Measurements from ENCODE around the gene INTS14. TPM values are rescaled to one million over a fixed set of nuclear protein-coding genes. Genes with fewer than 3 reads are reported as not detected.

Gene INTS14
- total RNA-seq, 6 experiments from 2014 or later, result 27.8 to 35.0 (median 31.0) TPM

- DNase-seq, result no peak
- Mint-ChIP-seq H3K27ac (no peak overlapping the region), H3K4me1 (ENCODE audit: low read depth) (peaks cover 42% of the 10 kb centered on the region), H3K27me3 (ENCODE audit: insufficient read depth) (no peaks in the 10 kb centered on the region; the same call in 1 of the 2 replicates), H3K36me3 (ENCODE audit: low read depth) (no peaks in the 10 kb centered on the region), H3K4me3 (no peak overlapping the region), H3K9me3 (no peaks in the 10 kb centered on the region)
- TF ChIP-seq CTCF (IDR thresholded peaks at IDR 0.05), result no peak
These were observed 20.6 kb upstream of the INTS14 start for GRCh38 chr15:65631503-65631902.

DNA sequence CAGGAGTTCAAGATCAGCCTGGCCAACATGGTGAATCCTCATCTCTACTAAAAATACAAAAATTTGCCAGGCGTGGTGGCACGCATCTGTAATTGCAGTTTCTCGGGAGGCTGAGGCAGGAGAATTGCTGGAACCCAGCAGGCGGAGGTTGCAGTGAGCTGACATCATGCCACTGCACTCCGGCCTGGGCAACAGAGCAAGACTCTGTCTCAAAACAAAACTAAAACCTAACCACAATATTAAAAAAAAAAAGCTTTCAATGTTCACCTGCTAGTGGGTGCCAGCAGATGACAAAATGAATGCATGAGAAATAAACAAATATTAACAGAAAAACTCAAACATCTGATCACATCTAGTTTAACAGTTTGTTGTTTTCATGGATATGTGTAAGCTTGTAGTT is 19.8 kb upstream of the INTS14 start:
- Mint-ChIP-seq H3K4me1 (ENCODE audit: low read depth) (peaks cover 42% of the 10 kb centered on the region), H3K4me3 (no peak overlapping the region), H3K9me3 (no peaks in the 10 kb centered on the region), H3K27ac (no peak overlapping the region), H3K36me3 (ENCODE audit: low read depth) (peaks cover under 1% of the 10 kb centered on the region; the same call in 1 of the 2 replicates), H3K27me3 (ENCODE audit: insufficient read depth) (no peaks in the 10 kb centered on the region; the same call in 1 of the 2 replicates)
- no peak for DNase-seq
- no peak for TF ChIP-seq CTCF (IDR thresholded peaks at IDR 0.05)

DNA sequence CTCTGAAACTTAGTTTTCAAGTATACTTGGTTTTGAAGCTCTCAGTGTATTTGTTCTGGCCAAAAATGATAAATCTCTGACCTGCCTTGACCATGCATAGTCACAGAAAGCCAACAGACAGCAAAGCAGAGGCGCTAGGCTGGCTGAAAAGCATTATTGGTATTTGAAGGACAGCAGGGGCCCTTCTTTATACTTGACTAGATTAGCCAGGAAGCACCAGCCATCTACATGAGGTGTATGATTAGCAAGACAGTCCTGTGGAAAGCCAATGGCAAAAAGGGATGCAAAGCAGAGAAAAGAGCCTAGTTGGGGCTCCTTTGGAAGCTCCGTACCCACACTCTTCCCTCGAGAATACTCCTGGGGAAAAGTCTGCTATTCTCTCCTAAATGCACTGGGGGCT is 18.6 kb upstream of the INTS14 start:
- Mint-ChIP-seq H3K36me3 (ENCODE audit: low read depth) (peaks cover 10% of the 10 kb centered on the region), H3K4me1 (ENCODE audit: low read depth) (peaks cover 41% of the 10 kb centered on the region), H3K27ac (no peak overlapping the region), H3K9me3 (no peaks in the 10 kb centered on the region), H3K27me3 (ENCODE audit: insufficient read depth) (no peaks in the 10 kb centered on the region; the same call in 1 of the 2 replicates), H3K4me3 (no peak overlapping the region)
- TF ChIP-seq CTCF (IDR thresholded peaks at IDR 0.05), result no peak
- no peak for DNase-seq

DNA sequence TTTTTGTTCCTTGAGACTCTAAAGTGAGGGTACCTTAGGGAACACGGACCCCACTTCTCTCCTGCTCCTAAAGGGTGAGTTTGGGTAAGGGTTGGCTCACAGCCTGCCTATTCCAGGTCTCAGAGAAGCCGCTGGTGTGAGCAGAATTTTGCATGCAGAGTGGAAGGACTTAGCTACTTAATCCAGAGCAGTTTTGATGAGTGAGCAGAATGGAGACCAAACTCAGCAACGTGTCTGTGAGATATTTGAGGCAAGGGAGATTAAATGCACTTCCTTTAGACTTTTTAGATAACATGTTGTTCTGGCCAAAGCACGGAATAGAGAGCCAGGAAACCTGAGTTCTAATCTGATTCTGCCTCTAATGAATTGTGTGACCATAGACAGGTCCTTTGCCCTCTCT is 15.9 kb upstream of the INTS14 start:
- H3K27me3 Mint-ChIP-seq (ENCODE audit: insufficient read depth), result no peaks in the 10 kb centered on the region; the same call in 1 of the 2 replicates
- no peak overlapping the region for H3K27ac Mint-ChIP-seq
- peaks cover 18% of the 10 kb centered on the region for H3K4me1 Mint-ChIP-seq (ENCODE audit: low read depth)

GRCh38 chr15:65623103-65623502 is 12.2 kb upstream of the INTS14 start:
- Mint-ChIP-seq H3K36me3 (ENCODE audit: low read depth) (peaks cover 15% of the 10 kb centered on the region), H3K4me1 (ENCODE audit: low read depth) (no peaks in the 10 kb centered on the region), H3K9me3 (no peaks in the 10 kb centered on the region), H3K4me3 (no peak overlapping the region), H3K27ac (no peak overlapping the region), H3K27me3 (ENCODE audit: insufficient read depth) (no peaks in the 10 kb centered on the region; the same call in 1 of the 2 replicates)
- TF ChIP-seq CTCF (IDR thresholded peaks at IDR 0.05), result no peak
- no peak for DNase-seq

More for the DNA sequence above, 15.9 kb upstream of the INTS14 start:
- peaks cover 15% of the 10 kb centered on the region for H3K36me3 Mint-ChIP-seq (ENCODE audit: low read depth)
- no peak for DNase-seq
- H3K4me3 Mint-ChIP-seq, result no peak overlapping the region
- no peaks in the 10 kb centered on the region for H3K9me3 Mint-ChIP-seq
- TF ChIP-seq CTCF (IDR thresholded peaks at IDR 0.05), result no peak

- H3K27me3 Mint-ChIP-seq (ENCODE audit: insufficient read depth), result no peaks in the 10 kb centered on the region; the same call in 1 of the 2 replicates
- TF ChIP-seq CTCF (IDR thresholded peaks at IDR 0.05), result no peak
- H3K27ac Mint-ChIP-seq, result no peak within 1 kb of the TSS
- no peak within 1 kb of the TSS for H3K4me3 Mint-ChIP-seq
- H3K36me3 Mint-ChIP-seq (ENCODE audit: low read depth), result peaks cover 22% of the 10 kb centered on the region
- DNase-seq, result no peak
- no peaks in the 10 kb centered on the region for H3K4me1 Mint-ChIP-seq (ENCODE audit: low read depth)
- H3K9me3 Mint-ChIP-seq, result no peaks in the 10 kb centered on the region; the same call in 1 of the 2 replicates
These were observed 10.7 kb upstream of the INTS14 start, which contains the start of gene SLC24A1 for GRCh38 chr15:65621638-65622037. Gene SLC24A1, plus strand, starts transcription at chr15:65621938. Its CDS starts 2,143 bp downstream, at chr15:65624081.
